SH-SY5Y (cell line): Measurements from ENCODE around the gene CDC25B.

Experiments used
- GATA2 ChIP-seq: IDR thresholded peaks from 2 replicates; pipeline ENCODE4 v1.6.1; 2011; ENCODE audit warnings: mild to moderate bottlenecking, low read depth, low read length
- GATA3 ChIP-seq: IDR thresholded peaks from 2 replicates; pipeline ENCODE4 v1.6.1; 2011; ENCODE audit warnings: low read depth, mild to moderate bottlenecking, low read length, moderate library complexity

GRCh38 chr20:3808544-3808943 is 12.4 kb downstream of the CDC25B start:
- TF ChIP-seq GATA2 (no peak), GATA3 (no peak)
